Sigmoid colon (tissue), 7 donors: ENCODE results near the gene TIMM17B. TPM values are rescaled to one million over a fixed set of nuclear protein-coding genes. Genes with fewer than 3 reads are reported as not detected.

Experiments used
- DNase-seq: peaks from one replicate; pipeline ENCODE4 v3.0.0-alpha.2; 2019
- H3K27ac ChIP-seq, 4 donors: fragments of 200-600 bp; sonication (generic); one replicate each; pipeline ENCODE4 v1.5.1; 2016 to 2019; ENCODE audit warnings: mild to moderate bottlenecking in 1 of 4
- H3K27me3 ChIP-seq, 3 donors: fragments of 200-600 bp; sonication (generic); one replicate each; pipeline ENCODE4 v1.5.1; 2019; ENCODE audit warnings: mild to moderate bottlenecking in 1 of 3
- H3K36me3 ChIP-seq, 4 donors: fragments of 200-600 bp; sonication (generic); one replicate each; pipeline ENCODE4 v1.5.1; 2016 to 2019
- H3K4me1 ChIP-seq, 4 donors: fragments of 200-600 bp; sonication (generic); one replicate each; pipeline ENCODE4 v1.5.1; 2017 to 2019
- H3K4me3 ChIP-seq, 4 donors: fragments of 200-600 bp; sonication (generic); one replicate each; pipeline ENCODE4 v1.5.1; 2017 to 2019; ENCODE audit warnings: mild to moderate bottlenecking in 2 of 4, moderate library complexity in 1 of 4
- H3K9me3 ChIP-seq, 4 donors: fragments of 200-600 bp in 3 of 4; sonication (generic) in 3 of 4; one replicate each; pipeline versions ENCODE4 v1.5.1 to v1.6.1; 2013 to 2019
- EP300 ChIP-seq, 4 donors: sonication (generic); formaldehyde crosslinking; IDR thresholded peaks; one replicate each; pipeline ENCODE4 v1.6.1; 2017; ENCODE audit warnings: antibody characterized with exemption in 4 of 4
- POLR2A ChIP-seq, 2 donors: fragments of 450-650 bp; IDR thresholded peaks; one replicate each; pipeline ENCODE4 v1.6.1; 2016; ENCODE audit warnings: antibody characterized with exemption in 2 of 2, mild to moderate bottlenecking in 2 of 2, moderate library complexity in 2 of 2
- POLR2AphosphoS5 ChIP-seq, 4 donors: sonication (generic); formaldehyde crosslinking; IDR thresholded peaks; one replicate each; pipeline ENCODE4 v1.6.1; 2017; ENCODE audit warnings: antibody characterized with exemption in 4 of 4
- WGBS, 2 donors: extraction: QIAGEN DNeasy Blood & Tissue Kit; methylation state at CpG; one replicate each; pipeline ENCODE4 v1.1.7; 2013; 5-methylcytosine and 5-hydroxymethylcytosine counted together
- intact Hi-C: fragments of 100-400 bp; cut with DNase I; formaldehyde crosslinking; loops from one replicate; pipeline ENCODE4 v1.15.1; 2023
- polyA plus RNA-seq, 3 donors: library from polyadenylated mRNA; stranded (reverse); fragments of 200-250 nt; gene quantifications; one replicate each; pipeline ENCODE4 v1.2.3, GENCODE V29; 2013
- total RNA-seq, 4 donors: library from RNA; depleted of rRNA; stranded (reverse); fragments of >200 nt; gene quantifications; one replicate each; pipeline ENCODE4 v1.1.0, GENCODE V29; 2016
- TF ChIP-seq, protein P1 (sequence below), 4 experiments: fragments of 450-650 bp in 3 of 4; fragments of 200-600 bp in 1 of 4; IDR thresholded peaks; one replicate each; pipeline ENCODE4 v1.5.1; 2016 to 2019; ENCODE audit warnings: antibody characterized with exemption in 4 of 4, mild to moderate bottlenecking in 3 of 4, moderate library complexity in 2 of 4
- donor health status: healthy with polysubstance abuse.
- donor health status: Bipolar disorder and iron deficiency.
- donor health status: healthy.

The TIMM17B gene
- total and polyA plus RNA-seq, 7 donors = 37.7 to 63.1 (median 46.3) TPM

GRCh38 chrX:48893556-48894348, 3.8 kb downstream of the TIMM17B start:
- no peaks in the 10 kb centered on the region for H3K9me3 ChIP-seq
- H3K27me3 ChIP-seq = no peaks in the 10 kb centered on the region
- peaks cover 0 to 11% (median 0%) of the 10 kb centered on the region in 4 donors for H3K36me3 ChIP-seq
- H3K4me1 ChIP-seq = peaks cover 0 to 24% (median 16%) of the 10 kb centered on the region in 4 donors
- TF ChIP-seq EP300 (IDR thresholded peaks at IDR 0.05) (no peak), POLR2AphosphoS5 (IDR thresholded peaks at IDR 0.05) (no peak), POLR2A (IDR thresholded peaks at IDR 0.05) (no peak)
- TF ChIP-seq, protein P1, sequence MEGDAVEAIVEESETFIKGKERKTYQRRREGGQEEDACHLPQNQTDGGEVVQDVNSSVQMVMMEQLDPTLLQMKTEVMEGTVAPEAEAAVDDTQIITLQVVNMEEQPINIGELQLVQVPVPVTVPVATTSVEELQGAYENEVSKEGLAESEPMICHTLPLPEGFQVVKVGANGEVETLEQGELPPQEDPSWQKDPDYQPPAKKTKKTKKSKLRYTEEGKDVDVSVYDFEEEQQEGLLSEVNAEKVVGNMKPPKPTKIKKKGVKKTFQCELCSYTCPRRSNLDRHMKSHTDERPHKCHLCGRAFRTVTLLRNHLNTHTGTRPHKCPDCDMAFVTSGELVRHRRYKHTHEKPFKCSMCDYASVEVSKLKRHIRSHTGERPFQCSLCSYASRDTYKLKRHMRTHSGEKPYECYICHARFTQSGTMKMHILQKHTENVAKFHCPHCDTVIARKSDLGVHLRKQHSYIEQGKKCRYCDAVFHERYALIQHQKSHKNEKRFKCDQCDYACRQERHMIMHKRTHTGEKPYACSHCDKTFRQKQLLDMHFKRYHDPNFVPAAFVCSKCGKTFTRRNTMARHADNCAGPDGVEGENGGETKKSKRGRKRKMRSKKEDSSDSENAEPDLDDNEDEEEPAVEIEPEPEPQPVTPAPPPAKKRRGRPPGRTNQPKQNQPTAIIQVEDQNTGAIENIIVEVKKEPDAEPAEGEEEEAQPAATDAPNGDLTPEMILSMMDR (IDR thresholded peaks at IDR 0.05) = no peak
- H3K27ac ChIP-seq = no peak overlapping the region
- H3K4me3 ChIP-seq = no peak overlapping the region
- 89 to 96% methylated on average over 16 of the region's 16 CpGs for WGBS, 2 donors
- intact Hi-C loops = loop anchor here (5.0 to 10.0 kb wide), 2 partner anchors 64 to 219 kb away; partner anchors contain the start of gene OTUD5
- DNase-seq = no peak

DNA sequence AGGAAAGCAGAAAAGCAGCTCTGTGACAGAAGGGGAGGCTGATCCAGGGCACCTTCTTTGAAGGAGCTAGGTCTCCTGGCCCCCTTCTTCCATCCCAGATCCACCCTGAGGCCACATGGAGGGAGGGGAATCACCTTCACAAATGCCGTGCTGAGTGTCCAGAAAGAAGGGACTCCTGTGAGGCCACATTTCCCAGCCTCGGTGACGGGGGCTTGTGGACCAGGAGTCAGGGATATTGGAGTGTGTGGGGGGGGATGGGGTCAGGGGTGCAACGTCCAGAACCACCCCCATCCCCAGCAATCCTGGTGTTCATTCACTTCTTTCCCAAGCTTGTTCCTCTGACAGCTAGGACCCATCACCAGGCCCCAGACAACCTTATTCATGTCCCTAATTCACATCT, 4.7 kb downstream of the TIMM17B start:
- TF ChIP-seq POLR2AphosphoS5 (IDR thresholded peaks at IDR 0.05) = no peak
- TF ChIP-seq, protein P1 (IDR thresholded peaks at IDR 0.05) = no peak
- TF ChIP-seq POLR2A (IDR thresholded peaks at IDR 0.05) = no peak
- no peak for TF ChIP-seq EP300 (IDR thresholded peaks at IDR 0.05)
- peaks cover 0 to 11% (median 0%) of the 10 kb centered on the region in 4 donors for H3K36me3 ChIP-seq
- H3K27ac ChIP-seq = no peak overlapping the region
- peaks cover 0 to 24% (median 13%) of the 10 kb centered on the region in 4 donors for H3K4me1 ChIP-seq
- no peaks in the 10 kb centered on the region for H3K27me3 ChIP-seq
- intact Hi-C loops = loop anchor here (5.0 to 10.0 kb wide), 2 partner anchors 64 to 218 kb away; partner anchors contain the start of gene OTUD5
- no peak for DNase-seq
- 88 to 96% methylated on average over 4 of the region's 4 CpGs for WGBS, 2 donors
- H3K9me3 ChIP-seq = no peaks in the 10 kb centered on the region
- H3K4me3 ChIP-seq = no peak overlapping the region

- peaks cover 0 to 19% (median 11%) of the 10 kb centered on the region in 4 donors for H3K4me1 ChIP-seq
- 1% methylated on average over 68 of the region's 68 CpGs for WGBS, 2 donors
- peak overlapping the region; percentile 80 to 85 (median 83) for H3K27ac ChIP-seq
- peaks cover 0 to 11% (median 0%) of the 10 kb centered on the region in 4 donors for H3K36me3 ChIP-seq
- no peaks in the 10 kb centered on the region for H3K9me3 ChIP-seq
- TF ChIP-seq POLR2AphosphoS5 (IDR thresholded peaks at IDR 0.05) = peak; percentile 7 to 83 (median 58)
- no peak for TF ChIP-seq EP300 (IDR thresholded peaks at IDR 0.05)
- no peak for TF ChIP-seq POLR2A (IDR thresholded peaks at IDR 0.05)
- TF ChIP-seq, protein P1 (IDR thresholded peaks at IDR 0.05) = peak; percentile 15 to 45 (median 30)
- H3K27me3 ChIP-seq = no peaks in the 10 kb centered on the region
- H3K4me3 ChIP-seq = peak overlapping the region; percentile 63 to 67 (median 64)
- intact Hi-C loops = loop anchor here (2.0 to 10.0 kb wide), 3 partner anchors 66 to 217 kb away; partner anchors contain the start of genes HDAC6 and OTUD5
- peak; percentile 96 for DNase-seq
Measured at GRCh38 chrX:48891402-48892288, 5.9 kb downstream of the TIMM17B start.

GRCh38 chrX:48890934-48891401, 6.6 kb downstream of the TIMM17B start:
- H3K27me3 ChIP-seq = no peaks in the 10 kb centered on the region
- H3K36me3 ChIP-seq = peaks cover 0 to 11% (median 0%) of the 10 kb centered on the region in 4 donors
- peaks cover 0 to 12% (median 5%) of the 10 kb centered on the region in 4 donors for H3K4me1 ChIP-seq
- WGBS, 2 donors = 0 to 1% methylated on average over 35 of the region's 35 CpGs
- H3K27ac ChIP-seq = peak overlapping the region; percentile 80 to 85 (median 83)
- intact Hi-C loops = loop anchor here (2.0 to 10.0 kb wide), 3 partner anchors 66 to 216 kb away; partner anchors contain the start of genes HDAC6 and OTUD5
- peak overlapping the region; percentile 63 to 67 (median 64) for H3K4me3 ChIP-seq
- TF ChIP-seq EP300 (IDR thresholded peaks at IDR 0.05) (no peak), POLR2AphosphoS5 (IDR thresholded peaks at IDR 0.05) (no peak), POLR2A (IDR thresholded peaks at IDR 0.05) (no peak)
- TF ChIP-seq, protein P1 (IDR thresholded peaks at IDR 0.05) = no peak
- H3K9me3 ChIP-seq = no peaks in the 10 kb centered on the region
- DNase-seq = no peak
